Brain pericyte (primary cell): Measurements from ENCODE around the gene EIF4E.
"Not testable (repeated sequence)": the region's sequence is repeated elsewhere in the genome, so short reads cannot be mapped to it uniquely, and the experiment has no call there.

ENCODE experiments used
- DNase-seq: peaks from one replicate; pipeline ENCODE4 v3.0.0-alpha.2; 2012; ENCODE audit warnings: low read depth, low spot score

Gene EIF4E

GRCh38 chr4:98932539-98932938 lies 3.6 kb upstream of the EIF4E start:
- no peak for DNase-seq

GRCh38 chr4:98930311-98930865 lies 1.5 kb upstream of the EIF4E start:
- no peak for DNase-seq

GRCh38 chr4:98929341-98930267 lies 671 bp upstream of the EIF4E start:
- DNase-seq: peak; percentile 18

DNA sequence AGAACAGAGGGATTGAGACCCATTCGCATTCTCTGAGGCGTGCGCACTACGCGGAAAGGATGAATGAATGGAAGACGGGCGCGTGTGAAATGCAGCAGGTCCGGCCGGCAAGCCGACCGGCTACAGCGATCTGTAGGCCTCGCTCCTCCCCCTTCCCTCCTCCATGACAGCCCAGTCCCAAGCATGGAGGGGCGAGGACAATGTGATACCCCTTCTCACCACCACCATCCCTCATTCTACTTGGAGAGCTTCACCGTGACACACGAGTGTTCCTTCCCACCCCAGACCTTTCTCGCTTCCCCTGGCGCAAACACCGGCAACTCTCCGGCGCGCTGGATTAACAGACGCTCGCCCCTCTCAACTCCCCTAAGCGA lies 815 bp downstream of the EIF4E start:
- peak; percentile 18 for DNase-seq

GRCh38 chr4:98926257-98926656 lies 2.7 kb downstream of the EIF4E start:
- DNase-seq: not testable (repeated sequence)

DNA sequence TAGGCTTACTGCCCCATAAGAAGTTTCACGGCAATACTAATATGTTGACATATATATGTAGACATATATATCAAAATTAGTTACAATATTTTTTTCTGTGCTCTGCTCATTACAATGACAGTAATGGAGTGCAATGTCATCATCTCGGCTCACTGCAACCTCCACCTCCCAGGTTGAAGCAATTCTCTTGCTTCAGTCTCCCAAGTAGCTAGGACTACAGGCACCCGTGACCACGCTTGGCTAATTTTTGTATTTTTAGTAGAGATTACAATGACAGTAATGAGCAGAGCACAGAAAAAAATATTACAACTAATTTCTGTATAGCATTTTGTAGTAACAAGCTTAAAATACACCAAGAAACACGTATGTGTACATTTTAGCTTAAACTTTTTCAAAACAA lies 7.6 kb downstream of the EIF4E start:
- DNase-seq: no peak

- no peak for DNase-seq
Measured at GRCh38 chr4:98919996-98920395, 8.9 kb downstream of the EIF4E start.

- not testable (repeated sequence) for DNase-seq
Measured at GRCh38 chr4:98910728-98911127, 18.2 kb downstream of the EIF4E start.

DNA sequence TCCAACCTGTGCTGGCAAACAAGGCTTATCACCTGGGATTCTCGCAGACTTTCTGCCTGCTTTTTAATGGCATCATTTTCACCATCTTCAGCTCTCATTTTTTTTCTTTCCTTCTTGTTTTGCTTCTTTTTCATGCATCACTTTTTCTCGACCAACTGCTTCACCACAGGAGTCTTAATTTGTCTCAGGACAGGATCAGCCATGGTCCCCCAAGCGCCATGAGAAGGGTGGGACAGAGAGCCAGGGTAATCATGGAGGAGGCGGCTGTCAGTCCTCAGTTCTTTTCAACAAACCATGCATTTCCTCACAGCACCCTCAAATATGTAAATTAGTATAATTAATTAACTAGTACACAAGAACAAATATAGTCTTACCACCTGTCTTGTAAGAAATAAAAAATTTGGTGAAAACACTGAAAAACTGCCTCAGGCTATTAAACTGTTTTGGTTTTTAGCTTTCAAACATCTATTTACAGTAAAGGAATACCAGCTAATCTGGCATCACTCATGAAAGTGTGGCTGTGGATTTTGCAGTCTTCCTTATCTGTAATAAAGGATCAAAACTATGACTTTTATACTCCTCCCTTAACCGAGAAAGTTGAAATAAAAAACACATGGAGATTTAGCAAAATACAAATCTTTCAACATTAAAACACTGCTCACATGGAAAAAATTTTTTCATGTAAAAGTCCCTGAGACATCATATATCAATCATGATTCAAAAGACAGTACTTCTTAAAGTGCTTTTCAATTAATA lies 19.1 kb downstream of the EIF4E start:
- DNase-seq: no peak

GRCh38 chr4:98908703-98909262 lies 20.1 kb downstream of the EIF4E start:
- DNase-seq: no peak

- DNase-seq: no peak
Measured at GRCh38 chr4:98908182-98908581, 20.8 kb downstream of the EIF4E start.

DNA sequence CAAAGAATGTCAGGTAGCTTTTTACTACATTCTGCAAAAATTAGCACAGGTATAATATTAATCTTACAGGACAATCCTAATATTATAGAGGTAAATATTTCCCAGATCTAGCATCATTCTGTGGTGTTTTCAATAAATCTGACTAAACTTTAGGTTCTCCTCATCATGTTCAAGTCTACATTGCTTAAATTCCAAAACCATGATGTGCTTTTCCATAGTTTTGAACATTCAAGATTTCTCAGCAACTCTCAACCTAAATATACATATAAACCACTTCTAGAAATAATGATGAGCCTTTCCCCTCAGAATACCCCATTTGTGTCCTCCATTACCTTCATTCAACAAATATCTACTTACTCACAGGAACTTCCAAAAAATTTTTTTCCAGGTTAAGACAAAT lies 23.1 kb downstream of the EIF4E start:
- DNase-seq: no peak

DNA sequence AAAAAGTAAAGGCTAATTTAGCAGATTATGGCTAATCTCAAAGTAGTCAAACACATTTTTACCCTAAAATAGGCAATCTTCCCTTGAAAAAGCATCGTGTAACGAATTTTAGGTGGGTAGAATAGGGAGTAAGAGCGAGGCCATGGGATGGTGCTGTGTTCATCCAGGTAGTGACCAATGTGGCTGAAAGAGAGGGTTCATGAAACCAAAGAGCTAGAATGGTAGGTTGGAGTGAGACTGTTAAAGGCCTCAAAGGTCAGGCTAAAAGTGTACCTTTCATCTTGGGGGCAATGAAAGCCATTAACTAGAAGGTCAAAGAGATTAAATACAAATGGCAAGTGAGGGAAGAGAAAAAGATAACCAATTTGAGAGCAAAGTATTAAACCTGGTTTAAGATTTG lies 23.6 kb downstream of the EIF4E start:
- DNase-seq: no peak

DNA sequence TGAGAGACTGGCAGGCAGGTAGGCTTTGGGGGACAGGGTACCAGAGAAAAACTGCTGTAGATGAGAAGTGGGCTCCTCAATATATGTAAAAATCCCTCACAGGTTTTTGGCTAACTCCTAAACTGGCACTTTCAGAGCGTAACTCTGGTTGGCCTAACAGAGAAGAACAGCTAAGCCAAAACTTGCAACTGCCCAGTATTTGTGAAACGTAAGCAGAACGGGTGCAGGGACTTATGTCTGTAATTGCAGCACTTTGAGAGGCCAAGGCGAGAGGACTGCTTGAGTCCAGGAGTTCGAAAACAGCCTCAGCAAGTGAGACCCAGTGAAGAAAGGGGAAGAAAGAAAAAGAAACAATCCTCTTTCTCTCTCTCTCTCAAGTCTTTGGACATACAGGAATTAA lies 25.0 kb downstream of the EIF4E start:
- DNase-seq: no peak

- no peak for DNase-seq
Measured at GRCh38 chr4:98903561-98903960, 25.4 kb downstream of the EIF4E start.

GRCh38 chr4:98899277-98899676 lies 29.7 kb downstream of the EIF4E start:
- DNase-seq: no peak

DNA sequence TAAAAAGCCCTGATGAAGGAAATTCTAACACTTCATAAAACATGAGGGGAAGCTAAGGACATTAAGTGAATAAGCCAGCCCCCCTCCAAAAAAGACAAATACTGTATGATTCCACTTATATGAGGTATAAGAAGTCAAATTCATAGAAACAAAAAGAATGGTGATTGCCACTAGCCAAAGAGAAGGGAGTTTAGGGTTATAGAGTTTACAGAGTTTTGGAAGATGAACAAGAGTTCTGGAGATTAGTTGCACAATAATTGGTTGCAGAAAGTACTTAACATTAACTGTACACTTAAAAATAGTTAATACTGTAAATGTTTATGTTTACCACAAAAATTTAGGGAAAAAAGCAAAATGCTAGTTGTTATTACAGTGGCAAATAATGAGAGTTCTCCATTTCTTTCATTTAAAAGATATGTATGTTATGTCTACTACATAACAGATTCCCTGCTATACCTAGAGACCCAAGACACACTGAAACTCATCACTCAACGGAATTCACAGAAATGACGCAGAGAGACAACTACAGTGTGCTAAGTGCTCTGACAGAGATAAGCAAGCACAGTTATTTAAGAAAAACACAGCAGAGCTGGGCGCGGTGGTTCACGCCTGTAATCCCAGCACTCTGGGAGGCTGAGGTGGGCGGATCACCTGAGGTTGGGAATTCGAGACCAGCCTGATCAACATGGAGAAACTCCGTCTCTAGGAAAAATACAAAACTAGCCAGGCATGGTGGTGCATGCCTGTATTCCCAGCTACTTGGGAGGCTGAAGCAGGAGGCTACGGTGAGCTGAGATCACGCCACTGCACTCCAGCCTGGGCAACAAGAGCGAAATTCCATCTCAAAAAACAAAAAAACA lies 37.2 kb downstream of the EIF4E start:
- no peak for DNase-seq

DNA sequence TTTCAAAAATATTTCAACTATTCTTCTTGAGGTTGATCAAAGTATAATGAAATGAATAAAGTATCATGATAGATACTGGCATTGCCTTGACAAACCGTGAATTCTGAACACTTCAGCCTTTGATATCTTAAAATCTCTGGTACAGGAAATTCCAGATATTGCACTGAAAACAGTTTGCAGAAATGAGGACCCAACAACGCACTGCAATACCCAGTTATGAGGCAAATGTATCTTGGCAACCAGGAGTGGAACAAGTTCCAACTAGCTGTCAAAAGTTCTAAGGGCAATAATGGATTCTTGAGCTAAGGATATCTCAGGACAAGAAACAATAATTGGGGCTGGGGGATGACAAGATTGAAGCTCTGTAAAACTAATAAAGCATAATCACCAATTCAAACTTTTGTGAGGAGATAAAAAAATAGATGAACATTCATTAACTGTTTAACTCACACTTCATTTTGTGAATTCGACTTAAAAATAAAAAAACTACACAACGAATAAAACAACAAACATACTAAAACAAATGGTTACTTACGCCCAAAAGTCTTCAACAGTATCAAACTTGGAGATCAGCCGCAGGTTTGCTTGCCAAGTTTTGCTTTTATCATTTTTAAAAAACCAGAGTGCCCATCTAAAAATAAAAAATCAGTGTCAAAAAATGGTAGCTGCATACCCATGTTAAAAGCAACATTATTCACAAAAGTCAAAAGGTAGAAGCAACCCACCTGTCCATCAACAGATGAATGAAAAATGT lies 38.1 kb downstream of the EIF4E start:
- no peak for DNase-seq

DNA sequence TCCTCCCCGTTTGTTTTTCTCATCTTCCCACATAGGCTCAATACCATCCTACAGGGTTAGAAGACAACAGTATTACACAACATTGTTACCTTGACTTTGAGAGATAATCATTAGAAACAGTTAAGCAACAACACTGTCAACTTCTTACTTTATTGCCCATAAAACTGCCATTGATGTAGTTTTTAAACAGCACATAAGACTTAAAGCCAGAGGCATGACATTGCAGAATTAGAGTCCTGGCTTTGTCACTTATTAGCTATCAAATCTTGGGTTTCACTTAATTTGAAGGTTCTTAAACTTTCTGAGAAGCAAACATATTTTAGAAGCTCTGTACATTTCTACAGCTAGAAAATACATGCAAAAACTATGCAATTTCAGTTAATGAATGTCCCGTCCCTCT lies 41.8 kb downstream of the EIF4E start:
- DNase-seq: no peak

- not testable (repeated sequence) for DNase-seq
Measured at GRCh38 chr4:98886382-98886781, 42.6 kb downstream of the EIF4E start.

DNA sequence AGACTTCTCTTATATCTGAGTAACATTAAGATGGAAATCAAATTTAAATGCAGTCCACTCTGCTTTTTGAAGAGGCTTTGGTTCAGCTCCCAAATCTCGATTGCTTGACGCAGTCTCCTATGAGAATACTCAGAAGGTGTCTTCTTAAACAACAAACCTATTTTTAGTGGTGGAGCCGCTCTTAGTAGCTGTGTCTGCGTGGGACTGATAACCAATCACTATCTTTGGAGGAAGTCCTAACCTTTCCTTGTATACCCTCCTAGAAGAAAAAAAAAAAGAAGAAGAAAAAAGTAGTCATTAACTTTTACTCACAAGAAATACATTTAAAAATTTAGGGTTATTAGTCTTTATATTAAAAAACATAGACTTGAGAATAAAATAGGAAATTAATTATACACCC lies 48.0 kb downstream of the EIF4E start:
- not testable (repeated sequence) for DNase-seq
